GM12878 (cell line): ENCODE data around the gene LRRN1. TPM values are rescaled to one million over a fixed set of nuclear protein-coding genes. Genes with fewer than 3 reads are reported as not detected.
A peak's percentile ranks its signal among the peaks of the same experiment; 100 is the strongest.

ENCODE experiments used
- ATAC-seq: fragments of 200-7000 bp; cut with Tn5 transposase; 3 replicates; pipeline ENCODE4 v1.9.1; 2020; ENCODE audit warnings: mild to moderate bottlenecking, moderate library complexity
- Bru-seq: library from RNA; stranded (reverse); fragments of 400-500 nt; gene quantifications from one replicate; lab custom pipeline; 2021; lab: Mats Ljungman, UMichigan
- BruChase-seq, 2 experiments: library from RNA; stranded (reverse); fragments of 400-500 nt; gene quantifications; one replicate each; lab custom pipeline; 2021; lab: Mats Ljungman, UMichigan
- BruUV-seq: library from RNA; stranded (reverse); fragments of 400-500 nt; replicated peaks from 2 replicates; lab custom pipeline; 2021; lab: Mats Ljungman, UMichigan
- CTCF ChIA-PET: fragments of 300-600 bp; sonication (Branson Sonifier 250); formaldehyde crosslinking; extraction: SDS; loops from one replicate; lab custom pipeline; 2021; ENCODE audit warnings: inconsistent platforms; lab: Yijun Ruan, JAX
- POLR2A ChIA-PET: fragments of 350-600 bp; formaldehyde crosslinking; extraction: SDS; loops from one replicate; lab custom pipeline; 2021; ENCODE audit warnings: inconsistent platforms; lab: Charles Lee
- RAD21 ChIA-PET: fragments of 300-600 bp; sonication (Branson Sonifier 250); formaldehyde crosslinking; loops from one replicate; lab custom pipeline; 2023; ENCODE audit warnings: antibody characterized with exemption; ENCODE audit not compliant: unreplicated experiment; lab: Charles Lee
- SMC1A ChIA-PET: fragments of 300-600 bp; sonication (Branson Sonifier 250); formaldehyde crosslinking; loops from one replicate; lab custom pipeline; 2023; ENCODE audit not compliant: unreplicated experiment, uncharacterized antibody; lab: Charles Lee
- DNase-seq: peaks from one replicate; pipeline ENCODE4 v3.0.0-alpha.2; 2011; ENCODE audit warnings: low read depth, low spot score
- FAIRE-seq: peaks from 3 replicates; lab custom pipeline; 2011; peaks lifted over from hg19 to GRCh38; lab: Jason Lieb, UNC
- H2AFZ ChIP-seq: 2 replicates; pipeline ENCODE4 v1.6.0; 2011; ENCODE audit warnings: low read depth, low read length, control low read depth; ENCODE audit not compliant: control insufficient read depth
- H3K27ac ChIP-seq: 2 replicates; pipeline ENCODE4 v1.5.1; 2011; ENCODE audit warnings: control low read depth; ENCODE audit not compliant: control insufficient read depth, insufficient read depth
- H3K27me3 ChIP-seq, 2 experiments: replicated peaks in 1 of 2; 2 replicates each; pipeline versions ENCODE4 v1.6.0 to v1.6.1; 2011; ENCODE audit warnings: low read length in 1 of 2; ENCODE audit not compliant: control insufficient read depth in 2 of 2, insufficient read depth in 2 of 2
- H3K36me3 ChIP-seq, 2 experiments: 2 replicates each; pipeline ENCODE4 v1.5.1; 2011; ENCODE audit warnings: low read length in 1 of 2; ENCODE audit not compliant: control insufficient read depth in 2 of 2, insufficient read depth in 2 of 2
- H3K4me1 ChIP-seq: 2 replicates; pipeline ENCODE4 v1.6.1; 2011; ENCODE audit warnings: mild to moderate bottlenecking, low read length, moderate library complexity, mixed read lengths; ENCODE audit not compliant: control insufficient read depth, insufficient read depth
- H3K4me2 ChIP-seq: 2 replicates; pipeline ENCODE4 v1.6.0; 2011; ENCODE audit warnings: control low read depth; ENCODE audit not compliant: control insufficient read depth, insufficient read depth
- H3K4me3 ChIP-seq: fragments of 200-600 bp; sonication (generic); 2 replicates; pipeline ENCODE4 v1.5.1; 2016
- H3K79me2 ChIP-seq: 2 replicates; pipeline ENCODE4 v1.6.0; 2011; ENCODE audit warnings: low read length; ENCODE audit not compliant: control insufficient read depth, insufficient read depth
- H3K9ac ChIP-seq: 2 replicates; pipeline ENCODE4 v1.8.0; 2011; ENCODE audit warnings: low read length, control low read depth, mixed read lengths; ENCODE audit not compliant: control insufficient read depth, insufficient read depth
- H3K9me3 ChIP-seq: replicated peaks from 3 replicates; pipeline ENCODE4 v1.5.1; 2011; ENCODE audit warnings: mild to moderate bottlenecking, low read length; ENCODE audit not compliant: control insufficient read depth, insufficient read depth
- H4K20me1 ChIP-seq: 2 replicates; pipeline ENCODE4 v1.6.0; 2011; ENCODE audit not compliant: control insufficient read depth, insufficient read depth
- IKZF1 ChIP-seq: fragments of 450-650 bp; conservative IDR thresholded peaks from 2 replicates; pipeline ENCODE4 v1.6.1; 2017; ENCODE audit warnings: antibody characterized with exemption, mild to moderate bottlenecking
- POLR2A ChIP-seq: IDR thresholded peaks from 2 replicates; pipeline ENCODE4 v1.6.1; 2011; ENCODE audit warnings: low read depth, mild to moderate bottlenecking, low read length
- POU2F2 ChIP-seq: IDR thresholded peaks from 3 replicates; pipeline ENCODE4 v1.6.1; 2011; ENCODE audit warnings: low read depth, mild to moderate bottlenecking, low read length, borderline replicate concordance
- WGBS: methylation state at CpG from one replicate; pipeline ENCODE4 v1.1.6; 2016; ENCODE audit warnings: low lambda C conversion rate; ENCODE audit not compliant: insufficient replicate concordance, insufficient coverage; ENCODE audit errors: missing lambda C conversion rate; 5-methylcytosine and 5-hydroxymethylcytosine counted together
- in situ Hi-C: fragments of 300-500 bp; cut with MboI; formaldehyde crosslinking; loops from 9 replicates; pipeline ENCODE4 v1.14.3; 2018; ENCODE audit warnings: mixed read lengths
- intact Hi-C: fragments of 100-400 bp; cut with micrococcal nuclease; formaldehyde crosslinking; loops from one replicate; pipeline ENCODE4 v1.14.2; 2022; ENCODE audit not compliant: unreplicated experiment
- long read RNA-seq, 2 experiments: library from polyadenylated mRNA; unstranded; transcript quantifications; one replicate each; pipeline ENCODE4 v2.0.0, GENCODE V29; 2019 to 2020
- polyA minus RNA-seq, 3 experiments: library from RNA; depleted of rRNA, polyadenylated mRNA; stranded (reverse); fragments of >200 nt; gene quantifications; 2 replicates each; pipeline ENCODE4 v1.2.3, GENCODE V29; 2011
- polyA plus RNA-seq, 11 experiments: library from polyadenylated mRNA; depleted of rRNA in 4 of 11; unstranded in 6 of 11; stranded (reverse) in 5 of 11; fragments of >200 nt; fragmentation: Nextera tagmentation in 4 of 11; fragmentation: Illumina TruSeq in 1 of 11; extraction: Ambion mirVana in 4 of 11; extraction: Trizol in 1 of 11; gene quantifications; 1 replicate in 1 of 11; 2 replicates in 10 of 11; pipeline versions ENCODE4 v1.2.1 to v1.2.3, GENCODE V29; 2011 to 2016; ENCODE audit warnings: inconsistent platforms in 2 of 11, missing spikeins in 2 of 11, low read depth in 1 of 11
- total RNA-seq, 4 experiments: library from RNA; depleted of rRNA in 3 of 4; stranded (reverse); fragments of >200 nt in 3 of 4; fragmentation: Illumina TruSeq in 1 of 4; extraction: Trizol in 1 of 4; gene quantifications; 2 replicates each; pipeline versions ENCODE4 v1.2.1 to v1.2.3, GENCODE V29; 2013 to 2021

LRRN1 gene
- total RNA-seq (2013; cell fraction: nucleolus; rRNA removed): not detected in 2 replicates
- total RNA-seq (2014; rRNA removed) (not detected in 2 replicates), total RNA-seq (2014; rRNA removed; fragmentation: Illumina TruSeq; extraction: Trizol) (not detected in 2 replicates), total RNA-seq (2021) (not detected in 2 replicates), polyA plus RNA-seq (2011; rRNA removed) (not detected in 2 replicates), polyA plus RNA-seq (2014; fragmentation: Illumina TruSeq; extraction: Trizol) (0.01 TPM in 1 of 2 replicates, not detected in the other), polyA plus RNA-seq (2014; fragmentation: Nextera tagmentation; extraction: Ambion mirVana) (not detected), polyA plus RNA-seq (2014; rRNA removed) (not detected in 2 replicates), polyA plus RNA-seq (2016; fragmentation: Nextera tagmentation; extraction: Ambion mirVana) (under 1 TPM in 1 of 2 experiments, not detected in 1; 0.04 TPM), polyA minus RNA-seq (2011; rRNA and poly(A)+ RNA removed) (not detected in 2 replicates), Bru-seq, nascent RNA (not detected), BruChase-seq, experiment 1, labeled RNA remaining after a 6-hour chase (not detected), BruChase-seq, experiment 2, labeled RNA remaining after a 2-hour chase (percentile 2 among the genes with signal in this experiment)
- not detected for polyA plus RNA-seq (2011; ENCODE audit: low read depth)
- polyA plus RNA-seq (2011; cell fraction: cytosol; rRNA removed): 0.03 TPM in 1 of 2 replicates, not detected in the other
- polyA plus RNA-seq (2011; cell fraction: nucleus; rRNA removed): not detected in 2 replicates
- 0.03 and 0.04 TPM in 2 replicates for polyA plus RNA-seq (2012)
- polyA minus RNA-seq (2011; cell fraction: cytosol; rRNA and poly(A)+ RNA removed): not detected in 2 replicates
- polyA minus RNA-seq (2011; cell fraction: nucleus; rRNA and poly(A)+ RNA removed): not detected in 2 replicates
- long read RNA-seq, experiment 1: 0 reads
- long read RNA-seq, experiment 2: 0 reads

- Histone ChIP-seq H3K4me3 (0 out of 2 replicates have a peak within 1 kb of the TSS, but pooled peaks have one; percentile 41), H3K9ac (no peak within 1 kb of the TSS), H3K4me1 (no peaks in the 10 kb centered on the region), H3K27me3 (peaks cover 4 to 10% of the 10 kb centered on the region in 2 experiments), H3K4me2 (peak within 1 kb of the TSS; percentile 33; the same call in 1 of the 2 replicates), H3K27ac (no peak within 1 kb of the TSS), H3K9me3 (no peaks in the 10 kb centered on the region), H2AFZ (no peak within 1 kb of the TSS), H3K36me3 (no peaks in the 10 kb centered on the region), H4K20me1 (no peaks in the 10 kb centered on the region), H3K79me2 (no peaks in the 10 kb centered on the region)
- SMC1A ChIA-PET: interaction anchor here (0.7 kb wide), 1 partner anchor 1004 kb away, joined by 4 read pairs; no protein-coding TSS in a partner anchor
- DNase-seq (no peak), ATAC-seq (no peak; the same call in 2 of the 3 replicates), FAIRE-seq (no peak)
- TF ChIP-seq POU2F2: no peak
- peak; percentile 42; the same call in 1 of the 2 replicates for TF ChIP-seq POLR2A
- TF ChIP-seq IKZF1: no peak
- no TSS peak for BruUV-seq
- POLR2A ChIA-PET: no interaction called here
- in situ Hi-C loops (no loop called here), intact Hi-C loops (no loop called here)
- 8% methylated on average over 39 of the region's 102 CpGs for WGBS
- CTCF ChIA-PET: no interaction called here
- RAD21 ChIA-PET: no interaction called here
Measured at GRCh38 chr3:3799173-3800079, at the start of gene LRRN1. Gene LRRN1 (plus strand): TSS chr3:3799431. CDS start chr3:3844642, 45,211 bp downstream.
